Cardiac septum (tissue), 1 donor: ENCODE results near the gene ZNF26. TPM values are rescaled to one million over a fixed set of nuclear protein-coding genes. Genes with fewer than 3 reads are reported as not detected.
"Not testable (repeated sequence)": the region's sequence is repeated elsewhere in the genome, so short reads cannot be mapped to it uniquely, and the experiment has no call there.

Experiments
- DNase-seq: peaks from one replicate; pipeline ENCODE4 v3.0.0-alpha.2; 2020; ENCODE audit warnings: low spot score
- intact Hi-C: fragments of 100-400 bp; cut with DNase I; formaldehyde crosslinking; loops from one replicate; pipeline ENCODE4 v1.14.0; 2022
- long read RNA-seq: library from polyadenylated mRNA; unstranded; transcript quantifications from one replicate; pipeline ENCODE4 v2.0.0, GENCODE V29; 2021
- total RNA-seq: library from RNA; stranded (reverse); fragmentation: NEBNext Ultra II Directional; extraction: Animal tissue kit (Norgen Biotek cat#: 25700); gene quantifications from one replicate; pipeline ENCODE4 v1.2.1, GENCODE V29; 2021
- donor health status: DM: no; HTN: no; CAD: no.

The ZNF26 gene
- 4.4 TPM for total RNA-seq
- long read RNA-seq, full-length matches to known transcripts: 4 of 4 reads
- long read RNA-seq, partial matches to known transcripts: 0 of 4 reads
- long read RNA-seq, other reads (novel, unspliced or antisense): 0 of 4 reads

DNA sequence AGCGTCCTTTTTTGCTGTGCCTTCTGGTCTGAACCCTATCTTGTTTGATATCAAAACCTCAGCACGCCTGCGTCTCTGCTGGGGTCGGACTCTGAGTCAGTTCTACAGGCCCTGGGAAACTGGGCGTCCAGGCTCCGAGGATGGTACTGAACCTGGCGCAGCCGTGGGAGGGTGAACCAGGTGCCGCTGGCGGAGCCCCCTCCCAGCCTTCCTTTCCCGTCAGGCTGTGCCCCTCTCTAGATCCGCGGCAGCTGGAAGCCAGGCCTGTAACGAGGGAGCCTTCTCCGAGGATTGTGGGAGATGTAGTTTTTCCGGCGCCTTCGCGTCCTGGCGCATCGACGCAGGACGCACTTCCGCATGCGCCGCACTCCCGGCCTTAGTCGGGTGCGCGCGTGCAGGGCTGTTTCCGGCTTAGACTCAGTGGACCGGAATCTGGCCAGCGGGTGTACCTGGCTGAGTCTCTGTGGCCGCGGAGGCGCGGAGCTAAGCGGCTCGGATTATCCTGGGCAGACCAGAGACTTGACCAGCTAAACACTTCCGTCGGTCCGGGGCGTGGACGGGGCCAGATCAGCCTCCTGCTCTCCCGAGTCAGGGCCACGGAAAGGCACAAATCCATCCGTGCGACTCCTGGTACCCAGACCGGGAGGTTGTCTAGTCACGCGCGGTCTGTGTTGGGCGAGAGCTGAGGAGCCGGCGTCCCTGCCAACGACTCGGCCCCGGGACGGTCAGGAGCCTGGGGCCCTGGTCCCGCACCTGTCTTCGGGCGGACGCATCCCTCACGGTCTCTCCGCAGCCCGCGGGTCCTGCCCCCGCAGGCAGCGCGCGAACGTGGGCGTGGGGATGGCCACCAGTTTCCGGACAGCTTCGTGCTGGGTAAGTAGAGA, at the start of gene ZNF26:
ZNF26 (plus strand) TSS at position 367 of the 884 bp plus-strand sequence; CDS start at position 841, 474 bp downstream.
- intact Hi-C loops: loop anchor here (1.0 kb wide), 3 partner anchors 30 to 94 kb away; partner anchors contain the start of genes ZNF140, ZNF605 and ZNF84
- DNase-seq: peak; percentile 94

GRCh38 chr12:132936921-132937320, 49.2 kb upstream of the ZNF26 start:
- intact Hi-C loops, DNase-seq: not testable (repeated sequence)

DNA sequence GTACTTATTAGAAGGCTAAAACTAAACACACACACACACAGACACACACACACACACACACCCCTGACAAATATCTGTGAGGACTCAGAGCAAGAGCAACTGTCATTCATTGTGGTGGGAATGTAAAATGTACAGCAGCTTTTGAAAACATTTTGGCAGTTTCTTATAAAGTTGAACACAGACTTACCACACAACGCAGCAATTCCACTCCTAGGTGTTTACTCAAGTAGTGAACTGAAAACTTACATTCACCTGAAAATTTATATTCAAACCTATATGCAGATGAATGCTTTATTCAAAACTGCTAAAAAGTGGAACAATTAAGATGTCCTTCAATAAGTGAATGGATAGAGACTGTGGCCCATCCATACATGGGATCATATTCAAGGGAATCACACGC, 48.7 kb upstream of the ZNF26 start:
- intact Hi-C loops: no loop called here
- DNase-seq: no peak

GRCh38 chr12:132938807-132939206, 47.4 kb upstream of the ZNF26 start:
- intact Hi-C loops, DNase-seq: not testable (repeated sequence)

GRCh38 chr12:132940071-132940719, 46.0 kb upstream of the ZNF26 start:
- intact Hi-C loops: no loop called here

GRCh38 chr12:132941336-132941954, 44.7 kb upstream of the ZNF26 start:
- intact Hi-C loops: no loop called here
- no peak for DNase-seq

More at GRCh38 chr12:132940071-132940719, 46.0 kb upstream of the ZNF26 start:
- DNase-seq: no peak

DNA sequence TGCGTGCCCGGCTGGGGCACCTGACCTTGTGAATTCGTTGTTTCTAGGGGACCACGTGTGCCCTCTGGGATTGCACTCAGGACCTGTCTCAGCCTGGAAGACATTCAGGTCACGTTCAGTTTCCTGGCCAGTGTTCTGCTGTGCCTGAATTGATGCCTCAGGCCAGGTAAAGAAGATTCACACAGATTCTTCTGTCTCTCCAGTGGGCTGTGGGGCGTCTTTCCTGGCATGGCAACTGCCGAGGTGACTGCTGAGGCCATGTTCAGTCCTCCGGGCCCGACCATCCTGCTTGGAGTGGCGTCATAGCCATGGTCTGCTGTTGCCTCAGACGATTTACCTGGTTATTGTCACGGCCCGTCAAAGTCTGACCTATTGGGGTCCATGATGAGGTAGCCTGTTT, 43.6 kb upstream of the ZNF26 start:
- intact Hi-C loops: no loop called here
- DNase-seq: no peak

DNA sequence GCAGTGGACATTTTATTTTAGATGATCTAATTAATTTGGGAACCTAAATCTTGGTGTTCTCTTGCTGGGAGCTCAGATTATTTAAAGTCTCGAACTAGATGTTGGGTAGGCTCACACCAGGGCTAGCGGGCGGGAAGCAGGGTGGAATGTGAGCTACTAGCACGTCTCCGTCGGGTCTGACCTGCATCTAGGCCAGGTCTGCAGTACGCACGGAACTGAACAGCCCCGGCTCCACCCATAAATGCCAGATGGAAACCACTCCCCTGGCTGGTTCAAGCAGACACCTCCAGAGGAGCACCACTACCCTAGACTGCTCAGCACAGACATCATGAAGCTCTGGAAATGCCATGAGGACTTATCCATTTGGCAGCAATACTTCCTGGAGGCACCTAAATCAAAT, 40.4 kb upstream of the ZNF26 start:
- DNase-seq: no peak
- intact Hi-C loops: no loop called here

DNA sequence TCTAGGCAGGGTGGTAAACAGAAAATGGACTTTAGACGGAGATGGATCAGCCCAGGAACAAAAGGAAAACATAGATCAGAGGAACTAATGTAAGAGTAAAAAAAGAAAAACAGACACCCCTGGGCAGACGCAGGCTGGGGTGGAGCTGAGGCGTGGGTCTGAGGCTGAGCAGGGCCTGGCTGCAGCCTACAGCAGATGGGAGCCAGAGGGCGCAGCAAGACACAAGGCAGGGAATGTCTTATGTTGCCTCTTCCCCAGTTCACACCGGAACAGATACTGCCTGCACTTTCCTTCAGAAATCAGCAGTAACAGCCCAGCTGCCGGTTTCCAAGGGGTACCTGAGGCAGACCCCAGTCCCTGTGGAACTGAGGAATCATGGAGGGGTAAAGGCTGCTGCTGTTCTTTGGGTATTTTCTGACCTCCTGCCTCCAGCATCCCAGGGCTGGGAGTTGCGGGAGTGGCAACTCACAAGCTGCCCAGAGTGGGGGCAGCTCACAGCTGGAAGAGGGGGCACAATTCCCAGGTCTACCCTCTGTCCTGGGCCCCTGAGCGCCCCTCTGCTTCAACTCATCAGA, 39.8 kb upstream of the ZNF26 start:
- intact Hi-C loops: no loop called here
- DNase-seq: no peak

- intact Hi-C loops: no loop called here
- DNase-seq: no peak
These were observed 37.8 kb upstream of the ZNF26 start for GRCh38 chr12:132948146-132949066.

- DNase-seq: no peak
- intact Hi-C loops: no loop called here
These were observed 36.0 kb upstream of the ZNF26 start for GRCh38 chr12:132949936-132950837.

GRCh38 chr12:132950844-132951535, 35.2 kb upstream of the ZNF26 start:
- DNase-seq: no peak
- intact Hi-C loops: no loop called here

- no peak for DNase-seq
- intact Hi-C loops: no loop called here
These were observed 34.5 kb upstream of the ZNF26 start for GRCh38 chr12:132951649-132952048.

DNA sequence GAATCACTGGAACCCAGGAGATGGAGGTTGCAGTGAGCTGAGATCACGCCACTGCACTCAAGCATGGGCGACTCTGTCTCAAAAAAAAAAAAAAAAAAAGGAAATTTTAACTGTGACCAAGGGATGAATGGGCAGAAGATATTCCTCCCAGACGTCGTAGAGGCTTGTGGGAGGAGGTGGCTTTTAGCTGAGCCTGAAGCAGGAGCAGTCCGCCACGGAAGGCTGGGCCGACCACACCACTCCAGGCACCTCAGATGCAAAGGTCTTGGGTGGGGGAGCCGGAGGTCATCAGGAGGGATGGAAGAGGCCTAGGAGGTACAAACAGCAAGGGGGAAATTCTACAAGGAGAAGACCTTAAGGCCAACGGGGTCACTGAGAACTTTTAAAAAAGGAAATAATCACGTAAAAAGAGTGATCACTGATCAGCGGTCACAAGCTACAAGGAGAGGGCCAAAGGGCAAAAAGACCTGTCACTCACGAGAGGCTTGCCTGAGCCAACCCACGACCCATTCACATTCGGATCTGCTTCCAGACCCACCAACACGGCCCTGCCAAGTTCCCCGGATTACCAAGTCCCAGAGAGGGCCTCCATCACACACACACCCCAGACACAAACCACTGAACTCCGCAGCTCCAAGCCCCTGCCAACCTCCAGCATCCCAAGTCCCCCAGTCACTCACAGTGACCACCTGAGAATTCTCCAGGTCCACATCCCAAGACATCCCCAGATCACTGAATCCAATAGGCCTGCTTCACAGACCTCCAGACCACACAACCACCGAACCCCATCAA, 33.6 kb upstream of the ZNF26 start:
- intact Hi-C loops: no loop called here
- no peak for DNase-seq

GRCh38 chr12:132953163-132953425, 33.1 kb upstream of the ZNF26 start:
- intact Hi-C loops: no loop called here
- DNase-seq: no peak

DNA sequence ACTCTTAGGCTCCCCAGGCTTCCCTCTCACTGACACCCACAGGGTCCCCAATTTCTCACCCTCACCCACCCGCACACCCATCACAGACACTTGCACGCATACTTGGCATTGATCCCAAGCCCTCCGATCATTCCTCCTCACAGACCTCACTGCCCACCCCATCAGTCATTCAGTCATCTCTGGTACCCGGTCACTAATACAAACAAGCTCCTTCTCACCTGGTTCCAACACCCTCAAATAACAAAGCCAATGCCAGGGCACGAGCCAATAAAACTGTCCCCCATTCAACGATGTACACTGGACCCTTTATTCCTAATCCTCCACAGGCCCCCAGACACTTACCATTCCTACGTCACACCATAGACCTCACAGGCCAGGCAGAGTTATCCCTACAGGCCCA, 32.4 kb upstream of the ZNF26 start:
- DNase-seq: no peak
- intact Hi-C loops: no loop called here
